ENCODE results near the gene TMEM114. TPM values are rescaled to one million over a fixed set of nuclear protein-coding genes. Genes with fewer than 3 reads are reported as not detected.

Gene TMEM114
- total and polyA plus RNA-seq, 3 experiments from 2014 or later: not detected

GRCh38 chr16:8543258-8543657, 47.1 kb downstream of the TMEM114 start:
- no peak overlapping the region for H3K27ac Mint-ChIP-seq
- no peak for DNase-seq
- no peak overlapping the region for H3K4me3 Mint-ChIP-seq
- Histone ChIP-seq H3K36me3 (ENCODE audit: insufficient read depth, low read length) (no peaks in the 10 kb centered on the region), H3K9me3 (ENCODE audit: low read length) (no peaks in the 10 kb centered on the region), H3K27ac (ENCODE audit: low read depth, low read length) (no peak overlapping the region), H3K4me1 (ENCODE audit: insufficient read depth, low read length) (no peaks in the 10 kb centered on the region), H3K4me3 (ENCODE audit: low read length) (no peak overlapping the region), H3K27me3 (ENCODE audit: insufficient read depth, low read length, poor library complexity, severe bottlenecking) (peaks cover 4% of the 10 kb centered on the region)
- no peaks in the 10 kb centered on the region for H3K4me1 Mint-ChIP-seq
- no peaks in the 10 kb centered on the region for H3K36me3 Mint-ChIP-seq
- no peaks in the 10 kb centered on the region for H3K9me3 Mint-ChIP-seq
- CTCF ChIA-PET: no interaction called here
- peaks cover 14 to 35% of the 10 kb centered on the region in 2 donors for H3K27me3 Mint-ChIP-seq
- POLR2A ChIA-PET: no interaction called here

DNA sequence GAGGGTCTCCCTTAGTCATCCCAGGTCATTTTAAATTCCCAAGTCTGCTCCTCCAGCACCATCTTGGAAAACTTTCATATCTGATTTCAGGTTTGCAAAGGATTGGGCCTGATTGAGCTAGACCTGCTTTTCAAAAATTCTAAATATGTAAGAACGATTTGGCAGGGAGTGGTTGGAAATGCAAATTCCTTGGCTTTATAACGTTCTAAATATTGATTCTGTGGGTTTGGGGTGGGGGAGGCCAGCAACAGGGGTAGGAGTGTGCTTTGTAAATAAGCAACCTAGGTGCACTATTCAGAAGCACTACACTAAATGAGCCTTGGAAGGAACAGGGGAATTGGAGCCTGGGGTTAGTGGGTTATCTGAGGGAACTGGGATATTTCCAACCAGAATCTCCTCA, 47.9 kb downstream of the TMEM114 start:
- no peak for DNase-seq
- H3K27ac ChIP-seq (ENCODE audit: low read depth, low read length): no peak overlapping the region
- no peaks in the 10 kb centered on the region for H3K36me3 ChIP-seq (ENCODE audit: insufficient read depth, low read length)
- CTCF ChIA-PET: no interaction called here
- no peaks in the 10 kb centered on the region for H3K36me3 Mint-ChIP-seq
- H3K4me3 Mint-ChIP-seq: no peak overlapping the region
- no peaks in the 10 kb centered on the region for H3K9me3 Mint-ChIP-seq
- H3K27ac Mint-ChIP-seq: no peak overlapping the region
- H3K27me3 Mint-ChIP-seq: peaks cover 13 to 27% of the 10 kb centered on the region in 2 donors
- H3K9me3 ChIP-seq (ENCODE audit: low read length): no peaks in the 10 kb centered on the region
- POLR2A ChIA-PET: no interaction called here
- H3K4me3 ChIP-seq (ENCODE audit: low read length): no peak overlapping the region
- H3K4me1 ChIP-seq (ENCODE audit: insufficient read depth, low read length): no peaks in the 10 kb centered on the region
- H3K27me3 ChIP-seq (ENCODE audit: insufficient read depth, low read length, poor library complexity, severe bottlenecking): no peaks in the 10 kb centered on the region
- H3K4me1 Mint-ChIP-seq: no peaks in the 10 kb centered on the region

GRCh38 chr16:8541868-8542267, 48.4 kb downstream of the TMEM114 start:
- Histone ChIP-seq H3K4me3 (ENCODE audit: low read length) (no peak overlapping the region), H3K36me3 (ENCODE audit: insufficient read depth, low read length) (no peaks in the 10 kb centered on the region), H3K9me3 (ENCODE audit: low read length) (no peaks in the 10 kb centered on the region), H3K27me3 (ENCODE audit: insufficient read depth, low read length, poor library complexity, severe bottlenecking) (no peaks in the 10 kb centered on the region), H3K27ac (ENCODE audit: low read depth, low read length) (no peak overlapping the region), H3K4me1 (ENCODE audit: insufficient read depth, low read length) (no peaks in the 10 kb centered on the region)
- CTCF ChIA-PET: no interaction called here
- H3K4me1 Mint-ChIP-seq: no peaks in the 10 kb centered on the region
- H3K36me3 Mint-ChIP-seq: no peaks in the 10 kb centered on the region
- peaks cover 8 to 25% of the 10 kb centered on the region in 2 donors for H3K27me3 Mint-ChIP-seq
- DNase-seq: no peak
- POLR2A ChIA-PET: no interaction called here
- no peak overlapping the region for H3K4me3 Mint-ChIP-seq
- no peaks in the 10 kb centered on the region for H3K9me3 Mint-ChIP-seq
- no peak overlapping the region for H3K27ac Mint-ChIP-seq

GRCh38 chr16:8537691-8538342, 52.5 kb downstream of the TMEM114 start:
- DNase-seq: no peak
- Mint-ChIP-seq H3K4me3 (no peak overlapping the region), H3K4me1 (no peaks in the 10 kb centered on the region), H3K9me3 (no peaks in the 10 kb centered on the region), H3K27ac (no peak overlapping the region), H3K36me3 (no peaks in the 10 kb centered on the region), H3K27me3 (peaks cover 0 to 14% of the 10 kb centered on the region in 2 donors)
- Histone ChIP-seq H3K27me3 (ENCODE audit: insufficient read depth, low read length, poor library complexity, severe bottlenecking) (no peaks in the 10 kb centered on the region), H3K4me3 (ENCODE audit: low read length) (no peak overlapping the region), H3K4me1 (ENCODE audit: insufficient read depth, low read length) (no peaks in the 10 kb centered on the region), H3K36me3 (ENCODE audit: insufficient read depth, low read length) (no peaks in the 10 kb centered on the region), H3K27ac (ENCODE audit: low read depth, low read length) (no peak overlapping the region), H3K9me3 (ENCODE audit: low read length) (no peaks in the 10 kb centered on the region)
- CTCF ChIA-PET: no interaction called here
- POLR2A ChIA-PET: interaction anchor here (0.6 kb wide), 1 partner anchor 946 kb away, joined by 4 read pairs; no protein-coding TSS in a partner anchor

GRCh38 chr16:8533509-8533908, 56.8 kb downstream of the TMEM114 start:
- no peak for DNase-seq
- H3K36me3 ChIP-seq (ENCODE audit: insufficient read depth, low read length): no peaks in the 10 kb centered on the region
- H3K36me3 Mint-ChIP-seq: no peaks in the 10 kb centered on the region
- no peak overlapping the region for H3K4me3 Mint-ChIP-seq
- no peaks in the 10 kb centered on the region for H3K4me1 ChIP-seq (ENCODE audit: insufficient read depth, low read length)
- POLR2A ChIA-PET: no interaction called here
- peaks cover 0 to 2% (median 0%) of the 10 kb centered on the region in 5 donors for H3K9me3 Mint-ChIP-seq
- CTCF ChIA-PET: no interaction called here
- no peak overlapping the region for H3K4me3 ChIP-seq (ENCODE audit: low read length)
- H3K27me3 ChIP-seq (ENCODE audit: insufficient read depth, low read length, poor library complexity, severe bottlenecking): no peaks in the 10 kb centered on the region
- H3K27ac ChIP-seq (ENCODE audit: low read depth, low read length): no peak overlapping the region
- H3K9me3 ChIP-seq (ENCODE audit: low read length): no peaks in the 10 kb centered on the region
- H3K27ac Mint-ChIP-seq: no peak overlapping the region
- H3K27me3 Mint-ChIP-seq: peaks cover 4 to 16% of the 10 kb centered on the region in 2 donors
- H3K4me1 Mint-ChIP-seq: no peaks in the 10 kb centered on the region

DNA sequence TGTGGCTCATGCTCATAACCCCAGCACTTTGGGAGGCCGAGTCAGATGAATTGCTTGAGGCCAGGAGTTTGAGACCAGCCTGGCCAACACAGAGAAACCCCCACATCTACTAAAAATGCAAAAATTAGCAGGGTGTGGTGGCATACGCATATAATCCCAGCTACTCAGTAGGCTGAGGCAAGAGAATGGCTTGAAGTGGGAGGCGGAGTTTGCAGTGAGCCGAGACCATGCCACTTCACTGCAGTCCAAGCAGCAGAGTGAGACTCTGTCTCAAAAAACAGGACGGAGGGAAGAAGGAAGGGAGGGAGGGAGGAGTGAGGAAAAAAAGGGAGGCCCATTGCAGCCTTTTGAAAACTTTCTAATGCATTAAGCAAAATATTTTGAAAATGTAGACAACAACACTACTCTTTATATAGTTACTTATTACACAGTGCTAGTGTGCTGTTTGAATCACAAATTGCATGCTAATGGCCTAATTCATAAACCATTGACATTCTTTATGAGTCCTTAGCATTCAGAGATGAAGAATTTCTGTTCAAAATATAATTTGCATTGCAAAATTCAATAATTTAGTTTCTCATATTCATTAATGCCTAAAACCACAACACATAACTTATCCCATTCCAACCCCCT, 59.4 kb downstream of the TMEM114 start:
- H3K27ac Mint-ChIP-seq: no peak overlapping the region
- no peaks in the 10 kb centered on the region for H3K4me1 Mint-ChIP-seq
- CTCF ChIA-PET: no interaction called here
- POLR2A ChIA-PET: no interaction called here
- no peak for DNase-seq
- H3K27ac ChIP-seq (ENCODE audit: low read depth, low read length): no peak overlapping the region
- no peaks in the 10 kb centered on the region for H3K9me3 ChIP-seq (ENCODE audit: low read length)
- no peaks in the 10 kb centered on the region for H3K36me3 ChIP-seq (ENCODE audit: insufficient read depth, low read length)
- no peaks in the 10 kb centered on the region for H3K27me3 ChIP-seq (ENCODE audit: insufficient read depth, low read length, poor library complexity, severe bottlenecking)
- H3K36me3 Mint-ChIP-seq: no peaks in the 10 kb centered on the region
- H3K4me3 ChIP-seq (ENCODE audit: low read length): no peak overlapping the region
- H3K9me3 Mint-ChIP-seq: peaks cover 0 to 2% (median 0%) of the 10 kb centered on the region in 5 donors
- H3K4me3 Mint-ChIP-seq: no peak overlapping the region
- peaks cover 11 to 25% of the 10 kb centered on the region in 2 donors for H3K27me3 Mint-ChIP-seq
- H3K4me1 ChIP-seq (ENCODE audit: insufficient read depth, low read length): no peaks in the 10 kb centered on the region

DNA sequence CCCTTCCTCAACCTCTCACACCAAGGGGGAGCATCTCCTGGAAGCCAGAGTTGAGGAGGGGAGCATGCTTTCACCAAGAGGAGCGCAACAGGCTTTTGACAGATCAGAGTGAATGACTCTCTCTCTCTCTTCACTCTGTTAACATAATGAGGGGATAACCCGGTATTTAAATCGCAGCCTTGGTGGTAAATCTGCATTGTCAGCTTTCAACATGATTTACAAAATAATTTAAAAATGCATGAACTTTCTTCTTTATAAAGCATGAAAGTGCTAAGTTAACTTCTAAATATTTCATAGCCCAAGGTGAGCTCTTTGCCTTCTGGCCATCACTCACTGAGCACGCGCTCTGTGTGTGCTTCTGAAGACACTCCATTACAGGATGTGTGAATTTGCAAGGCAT, 61.8 kb downstream of the TMEM114 start:
- Histone ChIP-seq H3K4me3 (ENCODE audit: low read length) (no peak overlapping the region), H3K9me3 (ENCODE audit: low read length) (no peaks in the 10 kb centered on the region), H3K4me1 (ENCODE audit: insufficient read depth, low read length) (no peaks in the 10 kb centered on the region), H3K27me3 (ENCODE audit: insufficient read depth, low read length, poor library complexity, severe bottlenecking) (no peaks in the 10 kb centered on the region), H3K27ac (ENCODE audit: low read depth, low read length) (no peak overlapping the region), H3K36me3 (ENCODE audit: insufficient read depth, low read length) (no peaks in the 10 kb centered on the region)
- ChIA-PET CTCF (no interaction called here), POLR2A (no interaction called here)
- H3K4me1 Mint-ChIP-seq: no peaks in the 10 kb centered on the region
- no peak for DNase-seq
- no peak overlapping the region for H3K4me3 Mint-ChIP-seq
- no peak overlapping the region for H3K27ac Mint-ChIP-seq
- peaks cover 0 to 2% (median 0%) of the 10 kb centered on the region in 5 donors for H3K9me3 Mint-ChIP-seq
- peaks cover 14 to 25% of the 10 kb centered on the region in 2 donors for H3K27me3 Mint-ChIP-seq
- H3K36me3 Mint-ChIP-seq: no peaks in the 10 kb centered on the region

DNA sequence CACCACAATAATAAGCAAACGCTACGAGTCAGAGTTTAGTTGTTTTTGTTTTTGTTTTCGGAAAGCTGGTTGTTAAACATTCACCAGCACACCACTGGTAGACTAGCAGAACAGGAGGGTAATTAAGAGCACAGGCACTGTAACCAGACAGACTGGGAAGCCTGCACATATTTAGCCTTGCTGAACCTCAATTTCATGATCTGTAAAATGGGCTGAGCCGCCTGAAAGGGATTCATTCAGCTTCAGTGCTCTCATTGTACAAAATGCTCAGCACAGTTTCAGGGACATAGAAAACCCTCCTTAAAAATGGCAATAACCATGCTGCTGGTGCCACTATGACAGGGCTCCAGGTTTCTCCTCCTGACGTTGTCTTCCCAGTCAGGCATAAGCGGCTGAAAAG, 66.4 kb downstream of the TMEM114 start:
- Histone ChIP-seq H3K27ac (ENCODE audit: low read depth, low read length) (no peak overlapping the region), H3K4me3 (ENCODE audit: low read length) (no peak overlapping the region), H3K27me3 (ENCODE audit: insufficient read depth, low read length, poor library complexity, severe bottlenecking) (no peaks in the 10 kb centered on the region), H3K9me3 (ENCODE audit: low read length) (no peaks in the 10 kb centered on the region), H3K36me3 (ENCODE audit: insufficient read depth, low read length) (no peaks in the 10 kb centered on the region), H3K4me1 (ENCODE audit: insufficient read depth, low read length) (no peaks in the 10 kb centered on the region)
- H3K27ac Mint-ChIP-seq: no peak overlapping the region
- no peaks in the 10 kb centered on the region for H3K36me3 Mint-ChIP-seq
- no peak overlapping the region for H3K4me3 Mint-ChIP-seq
- H3K27me3 Mint-ChIP-seq: peaks cover 11 to 19% of the 10 kb centered on the region in 2 donors
- H3K4me1 Mint-ChIP-seq: no peaks in the 10 kb centered on the region
- no peaks in the 10 kb centered on the region for H3K9me3 Mint-ChIP-seq
- ChIA-PET POLR2A (no interaction called here), CTCF (no interaction called here)
- no peak for DNase-seq
